HG03095 (cell line): Measurements from ENCODE around the gene CYP46A1.
A peak's percentile ranks its signal among the peaks of the same experiment; 100 is the strongest.

ENCODE experiments used
- ATAC-seq: cut with Tn5 transposase; IDR thresholded peaks from one replicate; pipeline ENCODE4 v1.9.1; 2021; ENCODE audit warnings: moderate library complexity; ENCODE audit not compliant: unreplicated experiment

CYP46A1 gene

DNA sequence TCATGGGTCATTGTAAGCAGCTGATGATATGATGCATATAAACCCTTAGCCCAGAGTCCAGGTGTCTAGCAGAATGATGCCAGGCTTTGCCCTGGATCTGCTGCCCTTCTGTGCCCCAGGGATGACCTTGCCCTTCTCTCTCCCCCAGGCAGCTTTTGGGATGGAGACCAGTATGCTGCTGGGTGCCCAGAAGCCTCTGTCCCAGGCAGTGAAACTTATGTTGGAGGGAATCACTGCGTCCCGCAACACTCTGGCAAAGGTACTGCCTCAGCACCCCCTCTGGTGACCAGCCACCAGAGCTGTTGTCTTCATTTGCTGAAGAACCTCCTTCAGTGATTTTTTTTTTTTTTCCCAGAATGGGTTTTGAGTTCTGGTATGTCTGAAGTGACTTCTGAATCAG, 23.3 kb downstream of the CYP46A1 start:
- no peak for ATAC-seq

DNA sequence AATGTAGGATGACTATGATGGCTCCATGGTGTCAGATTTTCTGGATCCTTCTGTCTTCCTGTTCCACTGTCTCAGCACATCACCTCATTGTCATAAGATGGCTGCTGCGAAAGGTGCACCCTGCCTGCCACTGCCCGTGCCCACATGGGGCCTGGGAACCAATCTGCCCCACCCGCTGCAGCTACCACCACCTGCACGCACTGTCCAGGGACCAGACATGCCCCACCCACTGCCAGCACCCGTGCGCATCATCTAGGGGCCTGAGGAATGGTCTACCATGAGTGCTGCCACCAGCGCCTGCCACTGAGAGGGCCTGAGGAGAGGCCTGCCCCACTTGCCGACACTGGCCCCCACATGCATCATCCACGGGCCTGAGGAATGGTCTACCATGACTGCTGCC, 23.8 kb downstream of the CYP46A1 start:
- no peak for ATAC-seq

DNA sequence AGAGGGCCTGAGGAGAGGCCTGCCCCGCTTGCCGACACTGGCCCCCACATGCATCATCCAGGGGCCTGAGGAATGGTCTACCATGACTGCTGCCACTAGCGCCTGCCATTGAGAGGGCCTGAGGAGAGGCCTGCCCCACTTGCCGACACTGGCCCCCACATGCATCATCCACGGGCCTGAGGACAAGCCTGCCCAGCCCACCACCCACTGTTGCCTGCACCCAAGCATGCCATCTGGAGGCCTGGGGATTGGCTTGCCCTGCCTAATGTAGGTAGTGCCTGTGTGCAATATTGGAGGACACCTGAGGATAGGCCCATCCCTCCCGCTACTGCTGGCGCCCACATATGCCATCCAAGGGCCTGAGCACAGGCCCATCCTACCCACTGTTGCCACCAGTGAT, 24.4 kb downstream of the CYP46A1 start:
- ATAC-seq: no peak

DNA sequence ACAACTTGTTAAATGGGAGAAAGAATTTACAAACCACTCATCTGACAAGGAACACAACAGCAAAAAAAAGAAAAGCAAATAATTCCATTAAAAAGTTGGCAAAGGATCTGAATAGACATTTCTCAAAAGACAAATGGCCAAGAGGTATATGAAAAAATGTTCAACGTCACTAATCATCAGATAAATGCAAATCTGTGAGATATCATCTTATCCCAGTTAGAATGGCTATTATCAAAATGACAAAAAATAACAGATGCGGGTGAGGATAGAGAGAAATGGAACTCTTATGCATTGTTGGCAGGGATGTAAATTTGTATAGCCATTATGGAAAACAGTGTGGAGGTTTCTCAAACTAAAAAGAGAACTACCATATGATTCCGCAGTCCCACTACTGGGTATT, 29.9 kb downstream of the CYP46A1 start:
- ATAC-seq: no peak

DNA sequence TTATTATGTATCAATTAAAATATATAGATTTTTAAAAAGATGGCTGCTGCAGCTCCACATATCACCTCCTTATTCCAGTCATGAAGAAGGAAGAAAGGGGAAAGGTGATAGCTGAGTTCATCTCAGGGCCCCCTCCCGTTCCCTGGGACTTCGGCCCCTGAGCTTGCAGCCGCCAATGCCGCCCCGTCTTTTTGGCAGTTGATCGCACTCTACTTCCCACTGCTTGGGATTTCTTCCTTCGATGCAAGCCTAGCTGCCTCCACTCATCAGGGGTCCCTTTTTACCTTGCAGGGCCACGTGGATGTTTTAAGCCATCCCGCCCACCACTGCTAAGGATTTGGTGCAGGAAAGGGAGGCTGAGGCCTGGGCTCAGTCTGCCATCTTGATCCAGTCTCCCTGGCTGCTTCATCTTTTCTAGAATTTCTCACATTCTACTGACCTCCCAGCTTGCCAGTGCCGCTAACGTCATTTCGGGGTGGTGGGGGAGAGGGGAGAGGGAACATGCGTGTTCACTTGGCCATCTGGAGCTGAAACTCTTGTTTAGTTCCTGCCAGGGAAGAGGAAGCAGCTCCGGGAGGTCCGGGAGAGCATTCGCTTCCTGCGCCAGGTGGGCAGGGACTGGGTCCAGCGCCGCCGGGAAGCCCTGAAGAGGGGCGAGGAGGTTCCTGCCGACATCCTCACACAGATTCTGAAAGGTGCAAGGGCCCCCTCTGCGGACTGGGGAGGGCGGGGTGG, 31.3 kb downstream of the CYP46A1 start:
- ATAC-seq: no peak

DNA sequence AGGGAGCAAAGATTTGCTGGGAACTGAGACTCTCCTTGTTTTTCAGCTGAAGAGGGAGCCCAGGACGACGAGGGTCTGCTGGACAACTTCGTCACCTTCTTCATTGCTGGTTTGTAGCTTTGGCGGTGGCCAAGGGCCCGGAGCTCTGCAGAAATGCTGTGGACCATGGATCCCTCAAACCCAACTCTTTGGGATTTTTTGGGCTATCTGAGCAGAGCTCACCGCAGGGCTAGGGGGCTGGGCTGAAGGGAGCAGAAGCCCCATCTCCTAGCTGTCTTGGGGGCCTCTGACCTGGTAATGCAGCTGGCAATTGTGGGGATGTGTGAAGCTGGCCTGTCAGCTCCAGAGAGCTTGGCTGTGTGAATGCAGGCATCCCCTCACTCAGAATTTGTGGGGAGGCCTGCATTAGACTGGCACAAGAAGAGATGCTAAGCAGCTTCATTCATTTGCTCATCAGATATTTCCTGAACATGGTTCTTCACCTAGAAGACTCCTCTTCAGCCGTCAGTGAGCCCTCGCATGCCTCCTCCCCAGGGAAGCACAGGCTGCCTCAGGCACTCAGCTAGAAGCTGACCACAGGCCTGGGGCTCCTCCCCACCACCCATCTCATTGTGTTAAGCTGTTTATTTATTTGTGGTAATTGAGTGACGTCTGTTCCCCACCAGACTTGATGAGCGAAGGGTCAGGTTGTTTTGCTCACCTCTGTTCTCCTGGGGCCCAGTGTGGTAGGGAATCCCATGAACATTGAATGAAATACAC, 32.2 kb downstream of the CYP46A1 start:
- ATAC-seq: no peak

DNA sequence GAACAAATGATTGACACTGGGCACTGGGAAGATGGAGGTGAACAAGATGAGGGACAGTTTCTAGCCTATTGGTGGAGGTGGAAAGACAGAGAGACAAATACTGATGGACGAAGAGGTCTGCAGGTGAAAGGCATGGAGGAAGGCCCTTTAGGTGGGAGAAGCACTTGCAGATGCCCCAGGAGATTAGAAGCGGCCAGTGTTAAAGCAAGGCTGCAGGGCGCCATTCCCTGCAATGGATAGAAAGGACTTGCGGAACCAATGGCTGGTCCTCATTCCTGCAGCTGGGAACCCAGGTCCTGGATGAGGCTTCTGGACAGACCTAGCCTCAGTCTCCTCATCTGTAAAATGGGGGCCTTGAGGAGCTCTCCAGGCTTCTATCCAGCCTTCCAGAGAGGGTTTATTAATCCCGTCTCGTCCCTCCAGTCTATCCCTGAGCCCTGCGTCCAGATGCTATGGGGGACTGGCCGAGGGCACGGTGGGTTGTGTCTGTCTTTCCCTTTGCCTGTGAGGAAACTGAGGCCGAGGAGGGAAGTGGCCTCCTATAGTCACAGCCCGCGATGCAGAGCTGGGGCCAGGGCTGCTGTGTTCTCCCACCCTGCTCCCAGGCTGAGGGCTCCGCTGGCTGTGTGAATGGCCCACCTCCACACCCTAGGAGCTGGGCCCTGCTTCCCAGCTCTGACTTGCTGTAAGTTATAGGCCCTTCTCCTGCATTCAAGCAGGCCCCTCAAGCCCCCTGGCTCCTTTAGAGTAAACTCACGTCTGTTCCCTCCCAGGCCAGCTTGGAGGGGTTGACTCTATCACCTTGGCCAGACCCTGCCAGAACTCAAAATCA, 33.0 kb downstream of the CYP46A1 start:
- ATAC-seq: no peak

DNA sequence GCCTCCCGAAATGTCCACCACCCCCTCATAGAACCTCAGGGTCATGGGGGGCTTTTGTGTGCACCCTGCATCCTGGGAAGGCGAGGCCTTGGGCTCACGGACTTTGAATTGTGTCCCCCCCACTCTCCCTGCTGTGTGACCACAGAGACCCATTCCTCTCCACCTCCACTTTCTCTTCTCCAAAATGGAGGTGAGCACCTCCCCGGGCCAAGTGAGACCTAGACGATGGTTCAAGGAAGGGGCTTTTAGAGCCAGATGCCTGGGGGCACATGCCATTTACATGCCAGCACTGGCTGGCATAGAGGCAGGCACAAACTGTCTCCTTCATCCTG, 33.5 kb downstream of the CYP46A1 start:
- no peak for ATAC-seq

DNA sequence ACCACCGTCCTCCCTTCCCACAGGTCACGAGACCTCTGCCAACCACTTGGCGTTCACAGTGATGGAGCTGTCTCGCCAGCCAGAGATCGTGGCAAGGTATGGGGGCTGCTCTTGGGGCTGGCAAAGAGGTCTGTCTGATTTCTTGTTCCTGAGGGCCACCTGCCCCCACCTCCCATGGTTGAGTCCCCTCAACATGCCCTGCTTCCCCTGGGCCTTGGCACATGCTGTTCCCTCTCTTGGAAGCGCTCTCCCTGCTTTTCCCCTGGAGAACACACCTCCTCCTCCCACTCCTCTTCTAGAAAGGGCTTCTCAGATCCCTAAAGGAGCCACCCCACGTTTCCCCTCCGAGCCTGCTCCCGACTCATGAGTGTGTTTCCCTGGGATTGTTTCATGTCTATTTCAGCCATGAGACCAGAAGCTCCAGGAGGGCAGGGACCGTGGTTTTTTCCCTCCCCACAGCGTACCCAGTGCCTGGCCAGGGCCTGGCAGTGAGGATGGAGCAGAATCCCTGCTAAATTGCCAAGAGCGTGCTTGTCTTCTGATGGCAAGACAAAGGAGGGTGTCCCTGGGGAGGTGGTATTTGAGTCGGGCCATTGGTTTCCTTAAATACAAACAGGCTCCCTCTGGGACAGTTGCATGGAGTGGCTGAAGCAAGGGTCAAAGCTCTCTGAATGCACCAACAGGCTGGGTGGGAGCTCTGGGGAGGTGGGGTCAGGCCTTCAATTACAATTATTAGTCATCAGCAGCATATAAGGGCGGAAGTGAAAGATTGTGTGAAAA, 34.1 kb downstream of the CYP46A1 start:
- peak; percentile 77 for ATAC-seq

DNA sequence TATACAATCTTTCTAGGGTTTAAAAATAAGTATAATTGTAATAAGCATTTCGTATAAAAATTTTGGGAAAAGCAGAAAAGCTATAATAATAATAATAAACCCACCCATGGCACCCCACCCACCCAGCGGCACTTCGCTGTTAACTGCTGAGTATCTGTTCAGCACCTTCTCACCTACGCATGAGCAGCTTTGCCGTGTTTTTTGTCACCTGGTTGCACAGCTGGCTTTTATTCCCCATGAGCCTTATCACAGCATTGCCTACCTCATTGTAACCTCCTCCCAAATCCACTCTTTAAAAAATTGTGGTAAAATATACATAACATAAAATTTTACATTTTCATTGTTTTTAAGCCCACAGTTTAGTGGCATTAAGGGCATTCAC, 34.7 kb downstream of the CYP46A1 start:
- ATAC-seq: peak; percentile 47

DNA sequence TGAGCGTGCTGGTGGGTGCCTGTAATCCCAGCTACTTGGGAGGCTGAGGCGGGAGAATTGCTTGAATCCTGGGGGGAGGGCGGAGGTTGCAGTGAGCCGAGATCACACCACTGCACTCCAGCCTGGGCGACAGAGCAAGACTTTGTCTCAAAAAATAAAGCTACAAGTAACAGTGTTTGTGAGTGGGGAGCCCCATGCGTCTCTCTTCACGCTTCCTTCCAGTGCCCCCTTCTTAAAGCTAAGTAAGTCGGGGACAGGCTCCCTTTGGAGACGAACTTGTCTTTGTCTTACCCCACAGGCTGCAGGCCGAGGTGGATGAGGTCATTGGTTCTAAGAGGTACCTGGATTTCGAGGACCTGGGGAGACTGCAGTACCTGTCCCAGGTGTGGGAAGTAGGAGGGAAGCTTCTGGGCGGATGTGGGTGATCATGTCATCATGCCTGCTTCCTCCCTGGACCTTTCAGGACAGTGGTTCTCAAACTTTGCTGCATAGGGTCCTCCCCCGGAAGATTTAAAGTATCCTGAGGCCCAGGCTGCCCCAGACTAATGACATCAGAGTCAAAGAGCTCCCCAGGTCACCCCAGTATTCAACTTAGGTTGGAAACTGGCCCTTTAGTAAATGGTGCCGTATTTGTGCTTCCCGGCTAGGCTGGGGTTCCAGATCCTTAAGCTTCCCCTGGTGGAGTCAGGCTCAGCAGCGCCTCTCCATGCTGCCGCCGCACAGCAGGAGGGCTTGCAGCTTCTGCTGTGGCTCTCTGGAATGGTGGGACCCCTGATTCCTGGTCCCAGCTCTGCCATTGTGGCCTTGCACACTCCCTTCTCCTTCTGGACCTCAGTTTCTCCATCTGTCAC, 37.1 kb downstream of the CYP46A1 start:
- ATAC-seq: no peak

DNA sequence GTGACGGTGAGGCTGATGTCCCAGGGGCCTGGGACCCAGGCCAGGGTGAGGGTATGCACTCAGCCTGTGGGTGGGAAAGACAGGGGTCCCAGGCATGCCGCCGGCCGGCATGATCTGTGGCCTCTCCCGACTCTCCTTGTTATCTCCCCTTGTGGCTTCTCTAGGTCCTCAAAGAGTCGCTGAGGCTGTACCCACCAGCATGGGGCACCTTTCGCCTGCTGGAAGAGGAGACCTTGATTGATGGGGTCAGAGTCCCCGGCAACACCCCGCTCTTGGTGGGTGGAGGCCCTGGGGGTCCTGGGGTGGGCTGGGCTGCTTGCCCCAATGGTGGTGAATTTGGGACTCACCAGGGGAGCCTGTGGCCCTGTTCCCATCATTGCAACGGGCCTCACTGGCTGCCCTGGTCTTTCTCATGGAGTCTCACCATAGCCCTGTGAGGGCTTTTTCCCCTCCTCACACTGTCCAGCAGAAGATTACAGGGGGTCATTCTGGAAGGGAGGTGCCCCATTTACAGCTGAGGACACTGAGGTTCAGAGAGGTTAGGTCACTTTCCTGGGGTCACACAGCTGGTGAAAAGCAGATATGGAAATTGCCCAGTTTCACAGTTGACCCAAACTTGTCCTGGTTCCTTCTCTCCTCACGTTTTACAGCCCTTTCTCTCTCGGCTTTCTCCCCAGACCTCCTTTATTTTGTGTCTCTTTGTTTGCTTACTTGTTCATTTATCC, 37.9 kb downstream of the CYP46A1 start:
- ATAC-seq: no peak

DNA sequence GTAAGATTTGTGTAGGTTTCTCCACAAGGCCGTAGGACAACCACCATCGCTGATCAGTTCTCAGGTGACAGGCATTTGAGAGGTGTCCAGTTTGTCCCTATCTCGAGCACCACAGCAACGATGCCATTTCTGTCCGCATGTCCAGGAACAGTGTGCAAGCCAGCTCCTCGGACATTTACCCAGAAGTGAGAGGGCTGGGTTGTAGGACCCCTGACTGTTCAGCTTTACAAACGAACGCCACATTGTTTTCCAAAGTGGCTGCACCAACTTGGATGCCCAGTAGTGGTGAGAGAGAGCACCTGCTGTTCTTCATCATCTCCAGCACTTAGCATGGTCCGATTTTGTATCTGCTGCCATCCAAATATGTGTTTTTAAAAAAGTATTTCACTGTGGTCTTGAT, 38.6 kb downstream of the CYP46A1 start:
- no peak for ATAC-seq

DNA sequence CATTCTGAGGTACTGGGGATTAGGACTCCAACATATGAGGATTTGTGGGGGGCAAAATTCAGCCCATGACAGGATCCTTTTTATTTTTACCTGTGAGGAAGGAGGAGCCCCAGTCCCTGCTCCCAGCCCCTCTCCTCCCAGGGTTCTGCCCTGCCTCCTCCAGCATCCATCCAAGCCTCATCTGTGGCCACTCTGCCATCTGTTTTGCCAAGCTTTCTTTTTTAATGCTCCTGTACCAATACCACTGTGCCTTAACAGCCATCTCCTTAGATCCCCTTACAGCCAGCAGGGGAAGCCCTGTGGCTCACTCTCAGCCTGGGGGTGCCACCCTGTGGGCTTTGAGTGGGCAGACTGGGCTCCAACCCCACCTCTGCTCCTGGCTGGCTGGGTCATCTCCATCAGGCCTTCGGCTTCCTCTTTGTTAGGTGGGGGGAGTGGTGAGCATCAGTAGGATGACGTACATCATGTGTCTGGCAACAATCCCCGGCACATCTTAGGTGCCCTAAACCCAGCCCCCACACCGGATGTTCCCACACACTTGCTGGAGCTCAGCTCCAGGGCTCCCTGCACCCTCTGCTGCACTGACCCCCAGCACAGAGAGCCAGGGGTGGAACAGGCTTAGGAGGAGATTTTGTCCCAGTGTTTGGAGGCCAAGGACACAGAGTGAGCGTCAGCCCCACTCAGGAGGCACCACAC, 40.2 kb downstream of the CYP46A1 start:
- ATAC-seq: no peak

DNA sequence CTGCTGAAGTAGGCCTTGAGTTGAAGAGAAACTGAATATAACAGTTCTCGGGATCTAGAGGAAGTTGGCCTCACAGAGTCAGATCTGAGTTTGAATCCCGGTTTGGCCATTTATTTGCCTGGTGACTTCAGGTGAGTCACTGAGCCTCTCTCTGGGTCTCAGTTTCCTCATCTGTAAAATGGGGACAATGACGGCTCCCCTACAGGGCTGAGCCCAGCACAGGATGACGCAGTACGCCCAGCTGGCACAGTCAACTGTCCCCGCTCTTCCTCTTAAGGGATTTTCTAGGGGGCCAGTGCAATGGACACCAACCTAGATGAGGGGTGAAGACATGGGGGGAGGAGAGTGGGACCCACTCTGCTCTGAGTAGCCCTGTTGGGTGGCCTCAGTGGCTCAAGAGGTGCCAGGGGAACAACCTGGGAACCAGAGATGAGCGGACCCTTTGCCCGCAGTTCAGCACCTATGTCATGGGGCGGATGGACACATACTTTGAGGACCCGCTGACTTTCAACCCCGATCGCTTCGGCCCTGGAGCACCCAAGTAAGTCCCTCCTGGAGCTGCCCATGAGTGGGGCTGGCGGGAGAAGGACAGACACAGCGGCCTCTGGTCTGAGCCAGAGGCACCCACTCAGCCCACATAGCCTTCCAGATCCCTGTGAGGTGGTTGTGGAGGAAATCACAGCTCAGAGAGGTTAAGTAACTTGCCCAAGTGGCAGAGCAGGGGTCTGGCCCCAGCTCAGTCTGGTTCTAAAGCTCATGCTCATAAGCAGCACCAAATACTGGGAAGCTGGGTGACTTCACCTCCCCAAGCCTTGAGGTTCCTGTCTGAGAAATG, 41.1 kb downstream of the CYP46A1 start:
- no peak for ATAC-seq

DNA sequence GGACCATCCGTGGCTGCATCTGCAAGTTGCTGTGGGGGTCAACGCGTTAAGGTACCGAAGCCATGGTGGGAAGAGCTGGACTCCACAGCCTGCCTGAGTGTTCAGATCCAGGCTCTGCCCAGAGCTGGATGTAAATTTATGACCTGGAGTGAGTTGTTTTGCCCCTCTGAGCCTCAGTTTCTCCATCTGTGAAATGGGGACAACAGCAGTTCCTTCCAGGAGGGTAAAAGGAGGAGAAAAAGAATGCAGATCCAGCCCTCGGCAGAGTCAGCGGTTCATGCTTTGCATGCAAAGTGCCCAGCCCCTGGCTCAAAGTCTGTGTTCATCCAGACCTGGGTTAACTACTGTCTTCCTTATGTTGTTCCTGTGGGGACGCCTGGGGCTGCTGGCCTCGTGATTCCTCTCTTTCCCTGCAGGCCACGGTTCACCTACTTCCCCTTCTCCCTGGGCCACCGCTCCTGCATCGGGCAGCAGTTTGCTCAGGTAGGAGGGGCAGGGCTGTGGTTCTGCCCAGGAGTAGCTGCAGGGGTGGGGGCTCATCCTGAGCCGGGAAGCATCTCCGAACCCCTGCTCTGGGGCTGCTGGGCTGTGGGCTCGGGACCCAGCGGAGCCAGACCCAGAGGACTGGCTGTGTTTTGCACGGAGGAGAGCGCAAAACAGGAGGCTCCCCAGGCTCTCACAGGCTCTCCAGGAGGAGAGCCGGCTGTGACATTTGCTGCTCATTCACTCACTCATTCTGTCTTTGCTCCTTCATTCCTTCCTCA, 41.9 kb downstream of the CYP46A1 start:
- ATAC-seq: no peak

DNA sequence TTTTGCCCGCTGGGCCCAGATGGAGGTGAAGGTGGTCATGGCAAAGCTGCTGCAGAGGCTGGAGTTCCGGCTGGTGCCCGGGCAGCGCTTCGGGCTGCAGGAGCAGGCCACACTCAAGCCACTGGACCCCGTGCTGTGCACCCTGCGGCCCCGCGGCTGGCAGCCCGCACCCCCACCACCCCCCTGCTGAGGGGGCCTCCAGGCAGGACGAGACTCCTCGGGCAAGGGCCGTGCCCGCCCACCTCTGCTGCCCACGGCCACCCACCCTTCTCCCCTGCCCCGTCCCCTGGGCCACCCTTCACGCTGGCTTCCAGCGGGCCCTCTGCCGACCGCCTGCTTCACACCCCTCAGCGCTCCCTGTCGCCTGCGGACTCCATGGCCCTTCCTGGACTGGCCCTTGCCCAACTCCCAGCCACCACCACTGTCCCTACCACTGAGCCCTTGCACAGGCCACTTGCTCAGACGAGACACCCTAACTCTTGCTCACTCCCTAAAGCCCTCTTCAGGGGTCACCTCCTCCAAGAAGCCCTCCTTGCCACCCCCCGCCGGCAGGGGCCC, 42.5 kb downstream of the CYP46A1 start:
- no peak for ATAC-seq
